HG02852 (cell line): ENCODE results near the gene LCN2.
A peak's percentile ranks its signal among the peaks of the same experiment; 100 is the strongest.

Experiments
- ATAC-seq: cut with Tn5 transposase; IDR thresholded peaks from one replicate; pipeline ENCODE4 v1.9.1; 2021; ENCODE audit warnings: mild to moderate bottlenecking, moderate library complexity; ENCODE audit not compliant: unreplicated experiment

LCN2 gene

GRCh38 chr9:128114326-128115186 lies 34.7 kb upstream of the LCN2 start:
- no peak for ATAC-seq

- no peak for ATAC-seq
These were observed 33.8 kb upstream of the LCN2 start for GRCh38 chr9:128115187-128116103.

- no peak for ATAC-seq
These were observed 32.9 kb upstream of the LCN2 start for GRCh38 chr9:128116104-128117083.

GRCh38 chr9:128117613-128118471 lies 31.4 kb upstream of the LCN2 start:
- peak; percentile 65 for ATAC-seq

GRCh38 chr9:128118472-128118857 lies 30.8 kb upstream of the LCN2 start:
- no peak for ATAC-seq

- ATAC-seq, result no peak
These were observed 30.1 kb upstream of the LCN2 start for GRCh38 chr9:128118971-128119665.

GRCh38 chr9:128120061-128120740 lies 29.1 kb upstream of the LCN2 start:
- no peak for ATAC-seq

- ATAC-seq, result no peak
These were observed 28.4 kb upstream of the LCN2 start for GRCh38 chr9:128120741-128121465.

- no peak for ATAC-seq
These were observed 27.8 kb upstream of the LCN2 start for GRCh38 chr9:128121466-128121810.

- ATAC-seq, result no peak
These were observed 27.1 kb upstream of the LCN2 start for GRCh38 chr9:128121924-128122808.

- no peak for ATAC-seq
These were observed 26.5 kb upstream of the LCN2 start for GRCh38 chr9:128122809-128123175.

GRCh38 chr9:128123451-128124080 lies 25.7 kb upstream of the LCN2 start:
- ATAC-seq, result no peak

GRCh38 chr9:128124451-128124850 lies 24.8 kb upstream of the LCN2 start:
- ATAC-seq, result no peak

- no peak for ATAC-seq
These were observed 24.2 kb upstream of the LCN2 start for GRCh38 chr9:128124873-128125579.

- no peak for ATAC-seq
These were observed 23.5 kb upstream of the LCN2 start for GRCh38 chr9:128125580-128126354.
